LNCAP (cell line): ENCODE data around the gene SYNM.

Experiments used
- TF ChIP-seq, protein P1 (sequence below): fragments of 450-650 bp; IDR thresholded peaks from 2 replicates; pipeline ENCODE4 v1.5.1; 2017; ENCODE audit warnings: mild to moderate bottlenecking

SYNM gene

DNA sequence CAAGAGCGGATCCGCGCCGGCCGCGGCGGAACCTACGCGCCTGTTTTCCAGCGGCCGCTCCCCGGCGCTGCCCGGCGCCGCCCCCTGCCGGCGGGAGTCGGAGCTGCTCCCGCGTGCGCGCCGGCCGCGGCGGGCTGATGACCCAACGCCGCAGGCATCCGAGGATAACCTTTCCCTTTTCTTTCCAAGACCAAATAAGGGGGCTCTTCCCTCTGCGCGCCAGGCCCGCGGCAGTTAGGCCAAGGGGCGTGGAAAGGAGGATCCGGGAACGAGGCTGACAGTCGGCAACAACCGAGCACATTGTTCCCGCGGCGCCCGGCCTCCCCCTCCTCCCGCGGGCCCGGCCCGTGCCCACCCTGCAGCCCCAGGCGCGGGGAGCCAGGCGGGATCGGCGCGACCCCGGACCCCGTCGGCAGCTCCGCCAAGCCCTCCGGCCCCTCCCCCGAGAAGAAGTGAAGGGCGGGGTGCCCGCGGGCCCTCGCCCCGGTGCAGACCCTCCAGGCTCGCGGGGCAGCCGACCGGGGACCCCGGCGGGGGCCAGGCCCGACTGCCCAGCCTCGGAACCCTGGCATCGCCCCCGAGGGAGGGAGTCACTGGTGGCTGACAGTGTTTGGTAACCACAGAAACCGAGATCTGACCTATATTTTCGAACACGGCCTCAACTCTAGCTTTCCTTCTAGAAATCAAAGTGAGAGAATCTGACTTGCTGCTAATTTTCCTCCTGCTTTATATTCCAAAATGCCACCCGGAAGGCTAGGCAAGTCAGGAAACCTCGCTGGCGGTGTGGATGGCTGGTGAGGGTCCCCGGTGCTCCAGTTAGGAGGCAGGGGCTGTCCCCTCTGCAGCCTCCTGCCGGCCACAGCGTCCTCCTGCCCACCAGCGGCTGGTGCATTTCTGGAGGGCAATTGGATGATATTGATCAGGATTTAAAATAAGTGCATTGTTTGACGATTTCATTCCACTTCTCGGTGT is 45.6 kb upstream of the SYNM start:
- TF ChIP-seq, protein P1, sequence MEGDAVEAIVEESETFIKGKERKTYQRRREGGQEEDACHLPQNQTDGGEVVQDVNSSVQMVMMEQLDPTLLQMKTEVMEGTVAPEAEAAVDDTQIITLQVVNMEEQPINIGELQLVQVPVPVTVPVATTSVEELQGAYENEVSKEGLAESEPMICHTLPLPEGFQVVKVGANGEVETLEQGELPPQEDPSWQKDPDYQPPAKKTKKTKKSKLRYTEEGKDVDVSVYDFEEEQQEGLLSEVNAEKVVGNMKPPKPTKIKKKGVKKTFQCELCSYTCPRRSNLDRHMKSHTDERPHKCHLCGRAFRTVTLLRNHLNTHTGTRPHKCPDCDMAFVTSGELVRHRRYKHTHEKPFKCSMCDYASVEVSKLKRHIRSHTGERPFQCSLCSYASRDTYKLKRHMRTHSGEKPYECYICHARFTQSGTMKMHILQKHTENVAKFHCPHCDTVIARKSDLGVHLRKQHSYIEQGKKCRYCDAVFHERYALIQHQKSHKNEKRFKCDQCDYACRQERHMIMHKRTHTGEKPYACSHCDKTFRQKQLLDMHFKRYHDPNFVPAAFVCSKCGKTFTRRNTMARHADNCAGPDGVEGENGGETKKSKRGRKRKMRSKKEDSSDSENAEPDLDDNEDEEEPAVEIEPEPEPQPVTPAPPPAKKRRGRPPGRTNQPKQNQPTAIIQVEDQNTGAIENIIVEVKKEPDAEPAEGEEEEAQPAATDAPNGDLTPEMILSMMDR, result peak; percentile 73

DNA sequence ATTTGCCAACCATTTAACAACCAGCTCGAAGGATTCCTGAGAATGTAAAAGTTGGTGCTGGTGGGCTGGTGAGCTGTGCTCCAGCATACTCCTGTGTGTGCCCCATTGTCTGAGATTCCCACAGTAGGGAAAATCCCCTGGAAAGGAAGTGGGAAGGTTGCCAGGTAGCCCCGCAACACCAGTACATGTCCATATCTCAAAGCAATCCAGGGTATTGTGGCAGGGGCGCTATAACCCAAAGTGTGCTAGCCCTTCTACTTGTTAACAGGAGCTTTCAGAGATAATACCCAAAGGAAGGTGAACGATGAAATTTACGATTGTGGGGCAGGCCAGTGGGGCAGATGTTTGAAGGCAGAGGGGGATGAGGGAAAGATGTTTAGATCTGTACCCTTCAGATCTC is 42.7 kb upstream of the SYNM start:
- TF ChIP-seq, protein P1, result no peak

DNA sequence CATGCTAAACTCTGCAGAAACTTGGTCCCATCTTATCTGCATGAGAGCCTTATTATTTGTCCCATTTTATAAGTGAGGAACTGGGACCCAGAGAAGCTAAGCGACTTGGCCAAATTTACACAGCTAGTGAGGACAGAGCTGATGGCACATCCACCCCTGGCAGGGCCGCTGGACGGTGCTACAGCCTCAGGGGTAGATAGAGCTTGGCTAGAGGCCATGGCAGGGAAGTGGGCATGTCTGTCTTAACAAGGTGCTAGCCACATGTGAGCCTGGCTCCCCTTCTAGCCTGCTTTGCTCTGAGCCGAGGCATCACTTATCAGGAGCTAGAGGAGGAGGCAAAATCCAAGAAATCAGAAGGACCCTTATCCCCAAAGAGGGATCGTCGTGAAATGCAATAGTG is 36.7 kb upstream of the SYNM start:
- TF ChIP-seq, protein P1, result no peak

DNA sequence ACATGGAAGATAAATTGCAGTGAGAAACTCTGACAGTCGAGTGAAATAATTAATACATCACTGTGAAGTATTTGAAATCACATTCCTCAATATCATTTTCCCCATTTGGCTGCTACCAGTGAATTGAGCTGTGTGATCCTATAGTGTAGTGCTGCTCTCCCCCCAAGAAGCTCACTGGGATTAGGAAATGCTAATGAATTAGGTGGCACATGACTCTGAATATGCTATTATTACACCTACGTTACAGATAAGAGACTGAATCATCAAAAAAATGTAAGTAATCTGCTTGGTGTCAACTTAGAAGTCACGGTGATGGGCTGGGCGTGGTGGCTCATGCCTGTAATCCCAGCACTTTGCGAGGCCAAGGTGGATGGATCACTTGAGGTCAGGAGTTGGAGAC is 34.7 kb upstream of the SYNM start:
- TF ChIP-seq, protein P1, result no peak

DNA sequence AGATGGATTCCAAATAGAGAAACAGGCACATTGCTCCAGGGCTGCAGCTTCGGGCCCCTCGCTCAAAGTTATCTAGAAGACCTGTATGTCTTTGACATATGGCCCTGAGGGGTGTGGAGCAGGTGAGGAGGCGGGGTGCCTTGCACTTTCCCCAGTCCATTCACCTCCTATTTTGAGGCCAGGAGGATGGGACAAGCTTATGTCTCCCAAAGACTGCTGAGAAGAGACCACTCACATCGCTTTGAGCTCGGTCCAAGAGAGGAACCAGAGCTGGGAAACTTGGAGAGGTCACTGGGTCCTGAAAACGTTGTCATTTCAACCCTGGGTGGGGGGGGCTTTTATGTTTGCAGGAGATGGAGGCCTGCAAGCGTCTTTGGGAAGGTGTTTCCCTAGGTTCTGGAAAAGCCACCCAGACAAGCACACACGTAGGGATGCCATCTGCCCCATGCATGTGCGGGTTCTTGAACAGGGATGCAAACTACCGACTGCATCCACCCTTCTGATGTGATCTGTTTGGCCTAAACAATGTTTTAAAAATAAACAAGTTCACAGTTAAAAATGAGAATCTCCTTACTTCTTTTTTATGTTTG is 33.7 kb upstream of the SYNM start:
- TF ChIP-seq, protein P1, result no peak

DNA sequence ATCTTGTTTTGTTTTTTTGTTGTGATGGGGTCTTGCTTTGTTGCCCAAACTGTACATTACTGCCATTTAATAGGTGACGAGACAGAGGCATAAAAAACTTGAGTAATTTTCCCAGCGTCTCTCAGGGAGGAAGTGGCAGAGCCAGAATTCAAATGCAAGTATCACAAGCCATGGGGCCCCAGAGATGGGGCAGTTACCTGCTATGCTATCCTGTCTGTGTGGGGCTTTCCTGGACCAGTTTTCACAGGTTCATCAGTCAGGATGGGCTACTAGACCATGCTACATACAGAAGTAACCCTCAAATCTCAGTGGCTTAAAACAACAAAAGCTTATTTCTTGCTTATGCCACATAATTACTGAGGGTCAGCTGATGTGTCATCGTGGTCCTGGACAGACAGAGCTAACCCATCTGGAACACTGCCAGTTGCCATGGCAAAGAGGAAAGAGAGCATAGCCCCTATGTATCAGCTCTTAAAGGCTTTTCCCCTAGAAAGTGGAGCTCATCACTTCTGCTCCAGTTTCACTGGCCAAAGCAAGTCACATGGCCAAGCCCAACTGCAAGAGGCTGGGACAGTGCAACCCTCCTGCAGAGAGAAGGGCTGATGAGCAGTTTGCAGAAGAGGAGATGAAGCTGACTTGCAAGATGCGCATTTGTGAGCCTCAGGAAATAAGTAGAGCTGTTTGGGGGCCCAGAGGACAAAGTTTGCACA is 31.7 kb upstream of the SYNM start:
- TF ChIP-seq, protein P1, result no peak

DNA sequence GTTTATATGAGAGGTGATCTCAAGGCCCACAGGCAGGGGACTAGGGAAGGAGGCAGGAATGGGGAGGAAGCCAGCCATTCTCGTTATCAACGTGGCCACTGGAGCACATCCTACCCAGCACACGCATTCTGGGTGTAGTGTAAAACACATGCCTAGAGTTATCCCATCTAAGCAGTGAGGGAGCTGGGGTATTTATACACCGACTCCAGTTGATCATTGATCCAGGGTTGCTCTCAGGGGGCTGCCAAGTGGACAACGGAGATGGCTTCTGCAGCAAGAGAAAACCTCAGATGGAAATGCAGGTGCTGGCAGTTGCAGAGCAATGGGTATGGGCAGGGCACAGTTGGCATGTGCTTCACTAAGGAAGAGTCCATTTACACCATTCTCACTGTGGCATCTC is 30.4 kb upstream of the SYNM start:
- TF ChIP-seq, protein P1, result no peak
